ENCODE data around the gene LAMTOR5.
"Not testable (repeated sequence)": the region's sequence is repeated elsewhere in the genome, so short reads cannot be mapped to it uniquely, and the experiment has no call there.

Gene LAMTOR5

DNA sequence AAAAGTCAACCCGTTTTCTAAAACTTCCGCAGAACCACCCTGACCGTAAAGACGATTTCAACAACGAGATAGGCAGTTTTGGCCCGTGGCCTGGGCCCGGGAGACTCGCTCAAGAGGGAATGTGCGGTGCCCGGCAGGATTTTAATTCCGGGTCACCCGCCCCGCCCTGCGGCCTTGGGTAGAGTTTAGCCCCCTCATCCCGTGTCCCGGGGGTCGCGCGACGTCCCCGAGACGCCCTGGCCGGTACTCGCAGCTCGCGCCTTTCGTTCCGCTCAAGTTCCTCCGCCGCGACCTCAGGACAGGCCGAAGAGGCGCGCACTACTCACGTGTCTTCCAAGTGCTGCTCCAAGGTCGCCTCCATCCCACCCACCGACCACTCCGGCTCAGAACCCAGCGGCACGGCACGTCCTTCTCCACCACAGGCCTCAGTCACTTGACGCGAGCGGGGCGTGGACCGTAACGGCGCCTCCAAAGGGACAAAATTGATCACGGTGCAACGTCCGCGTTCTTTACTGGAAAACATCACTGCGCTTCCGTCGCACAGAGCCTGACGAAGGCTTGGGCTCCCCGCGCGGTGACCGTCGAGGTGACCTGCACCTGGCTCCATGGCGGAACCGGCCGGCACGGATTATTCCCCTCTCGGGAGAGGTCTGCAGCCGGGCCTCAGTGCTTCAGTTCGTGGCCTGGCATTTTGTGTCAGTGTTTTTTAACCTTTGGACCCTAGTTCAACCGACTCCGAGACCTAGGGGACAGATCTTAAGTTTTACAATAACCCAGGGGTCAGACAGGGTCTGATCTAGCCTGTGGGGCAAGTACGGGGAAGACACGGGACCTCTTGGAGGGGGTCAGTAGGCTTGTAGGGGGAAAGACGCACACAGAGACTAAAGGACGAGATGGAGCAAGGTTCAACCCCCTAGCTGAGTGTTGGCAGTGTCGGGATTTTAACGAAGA, at the start of gene LAMTOR5:
TSS of gene LAMTOR5 (minus strand) at position 435 of the 951 bp plus-strand sequence. CDS start at position 361, 74 bp downstream.
- DNase-seq: peak; percentile 80

DNA sequence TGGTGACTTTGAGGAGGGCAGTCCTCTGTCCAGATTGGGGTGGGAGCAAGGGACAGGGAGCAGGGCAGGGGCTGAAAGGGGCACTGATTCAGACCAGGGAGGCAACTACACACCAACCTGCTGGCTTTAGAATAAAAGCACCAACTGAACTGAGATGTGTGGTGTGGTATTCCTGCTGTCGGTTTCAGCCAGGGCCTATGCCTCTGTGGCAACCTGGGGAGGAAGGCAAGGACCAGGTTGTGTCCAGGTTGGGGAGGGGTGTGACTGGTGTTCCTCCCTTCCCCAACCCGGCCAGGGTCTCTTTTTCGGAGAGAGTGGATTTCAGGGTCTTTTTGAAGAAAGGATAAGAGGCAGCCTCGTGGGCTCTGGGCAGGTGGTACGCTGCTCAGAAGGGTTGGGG, 49.7 kb upstream of the LAMTOR5 start:
- DNase-seq: no peak

DNA sequence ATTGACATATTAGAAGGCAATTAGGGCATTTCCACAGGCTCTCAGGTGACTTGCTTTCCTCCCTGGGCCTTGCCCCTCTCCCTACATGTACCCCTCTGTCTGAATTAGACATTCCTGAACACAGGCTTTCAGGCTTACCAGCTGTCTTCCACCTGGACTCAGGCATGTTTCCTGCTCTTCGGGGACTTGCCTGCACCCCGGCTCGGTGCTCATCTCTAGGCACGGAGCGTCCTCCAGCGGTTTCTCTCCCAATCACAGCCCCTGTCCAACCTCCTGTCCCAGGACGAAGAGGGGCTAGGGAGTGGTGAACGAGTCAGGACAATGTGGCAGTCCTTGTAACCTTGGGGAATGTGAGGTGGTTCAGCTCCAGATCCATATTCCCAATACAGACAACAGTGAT, 47.7 kb upstream of the LAMTOR5 start:
- no peak for DNase-seq

DNA sequence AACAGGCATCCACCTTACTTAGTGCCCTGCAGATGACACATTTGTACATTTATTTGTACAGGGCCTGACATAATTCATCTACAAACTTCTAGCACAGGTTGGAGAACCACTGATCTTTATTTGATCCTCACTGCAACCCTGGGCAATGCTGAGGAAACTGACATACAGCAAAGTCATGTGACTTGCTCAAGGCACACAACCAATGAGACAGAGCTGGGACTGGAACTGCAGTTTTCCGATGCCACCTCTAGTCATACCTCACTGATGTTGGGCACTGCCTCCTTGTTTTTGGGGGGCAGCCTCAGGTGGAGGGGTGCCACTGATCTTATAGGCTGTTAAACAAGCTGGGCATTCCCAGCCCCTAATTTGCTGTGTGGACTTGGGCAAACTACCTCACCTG, 46.8 kb upstream of the LAMTOR5 start:
- DNase-seq: no peak

DNA sequence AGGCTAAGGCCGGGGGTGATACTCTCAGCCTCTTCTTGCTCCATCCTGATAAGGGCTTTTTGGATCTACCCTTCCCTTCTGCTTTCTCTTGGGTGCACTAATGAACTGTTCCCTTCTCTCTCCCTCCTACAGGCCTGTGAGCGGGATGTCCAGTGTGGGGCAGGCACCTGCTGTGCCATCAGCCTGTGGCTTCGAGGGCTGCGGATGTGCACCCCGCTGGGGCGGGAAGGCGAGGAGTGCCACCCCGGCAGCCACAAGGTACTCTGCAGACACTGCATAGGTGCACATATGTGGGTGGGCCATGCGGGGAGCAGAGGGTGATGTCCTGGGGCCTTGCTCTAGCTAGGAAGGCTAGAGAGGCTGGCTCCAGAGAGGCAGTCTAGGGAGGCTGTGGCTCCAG, 46.3 kb upstream of the LAMTOR5 start:
- DNase-seq: no peak

DNA sequence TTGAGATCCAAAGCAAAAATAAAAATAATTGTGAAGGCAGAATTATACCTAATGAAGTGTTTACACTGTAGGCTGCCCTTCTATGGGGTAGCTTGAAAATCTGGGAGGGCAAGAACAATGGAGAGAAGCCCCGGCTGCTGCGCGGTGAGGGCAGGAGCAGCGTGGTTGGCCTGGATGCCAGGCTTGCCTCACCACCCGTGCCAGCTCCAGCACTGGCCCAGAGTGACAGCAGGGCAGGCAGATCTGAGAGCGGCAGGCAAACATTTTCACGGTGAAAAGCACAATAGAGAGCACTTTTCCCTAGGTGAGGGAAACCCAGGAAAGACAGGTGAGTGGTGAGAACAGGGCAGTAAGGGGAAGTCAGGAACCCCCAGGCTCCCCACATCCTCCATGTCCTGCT, 44.8 kb upstream of the LAMTOR5 start:
- no peak for DNase-seq

DNA sequence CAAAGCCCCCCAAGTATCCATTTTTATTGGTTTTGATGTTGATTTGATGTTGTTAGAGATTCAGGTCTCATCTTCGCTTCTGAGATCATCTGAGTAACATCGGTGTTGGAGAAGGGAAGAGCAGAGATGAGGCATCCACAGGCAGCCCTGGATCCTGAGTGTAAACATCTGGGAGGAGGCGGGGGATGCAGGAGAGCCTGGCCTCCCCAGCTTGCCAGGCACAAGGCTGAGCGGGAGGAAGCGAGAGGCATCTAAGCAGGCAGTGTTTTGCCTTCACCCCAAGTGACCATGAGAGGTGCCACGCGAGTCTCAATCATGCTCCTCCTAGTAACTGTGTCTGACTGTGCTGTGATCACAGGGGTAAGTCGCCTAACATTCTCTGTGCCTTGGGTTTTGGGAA, 43.4 kb upstream of the LAMTOR5 start, which contains the start of gene PROK1:
TSS of gene PROK1 (plus strand) at position 221 of the 400 bp plus-strand sequence. CDS start at position 289, 68 bp downstream.
- DNase-seq: no peak

DNA sequence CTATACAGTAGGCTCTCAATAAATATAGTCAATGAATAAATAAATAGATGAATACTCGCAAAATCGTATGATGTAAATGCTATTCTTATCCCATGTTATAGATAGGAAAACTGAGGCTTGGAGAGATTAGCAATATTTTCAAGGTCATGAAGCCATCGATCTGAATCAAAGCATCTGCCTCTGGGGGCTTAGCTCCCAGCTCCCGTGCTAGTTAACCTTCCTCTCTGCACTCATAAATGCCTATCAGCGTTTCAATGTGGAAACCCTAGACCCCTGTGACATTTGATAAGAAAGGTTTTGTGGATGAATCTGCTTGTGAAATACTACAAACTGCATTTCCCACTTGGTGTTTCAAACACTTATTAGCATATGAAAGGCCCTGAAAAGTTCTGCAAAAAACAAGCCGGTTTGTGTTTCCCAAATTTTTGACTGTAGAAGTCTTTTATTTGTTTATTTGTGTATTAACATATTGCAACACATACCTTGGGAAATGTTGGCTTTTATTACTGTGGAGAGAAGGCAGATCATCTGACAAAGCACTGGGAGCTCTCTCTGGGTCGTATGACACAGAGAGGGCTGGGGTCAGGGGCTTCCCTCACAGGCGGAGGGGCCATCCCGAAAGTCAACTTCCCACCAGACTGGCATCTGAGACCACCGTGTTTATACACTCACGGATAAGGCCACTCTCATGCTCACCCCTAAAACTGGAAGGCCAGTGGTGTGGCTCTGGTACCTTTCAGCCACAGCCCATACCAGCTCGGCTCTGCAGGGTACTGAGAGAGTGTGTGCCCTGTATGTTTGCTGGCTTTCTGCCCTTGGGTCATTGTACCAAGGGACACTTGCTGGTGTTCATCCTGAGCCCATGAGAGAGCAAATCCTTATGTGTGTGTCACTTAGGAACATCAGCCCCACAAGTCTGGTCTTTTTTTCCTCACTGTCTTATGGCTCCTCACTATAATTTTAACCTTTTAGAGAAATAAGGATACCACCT, 42.5 kb upstream of the LAMTOR5 start:
- DNase-seq: no peak

DNA sequence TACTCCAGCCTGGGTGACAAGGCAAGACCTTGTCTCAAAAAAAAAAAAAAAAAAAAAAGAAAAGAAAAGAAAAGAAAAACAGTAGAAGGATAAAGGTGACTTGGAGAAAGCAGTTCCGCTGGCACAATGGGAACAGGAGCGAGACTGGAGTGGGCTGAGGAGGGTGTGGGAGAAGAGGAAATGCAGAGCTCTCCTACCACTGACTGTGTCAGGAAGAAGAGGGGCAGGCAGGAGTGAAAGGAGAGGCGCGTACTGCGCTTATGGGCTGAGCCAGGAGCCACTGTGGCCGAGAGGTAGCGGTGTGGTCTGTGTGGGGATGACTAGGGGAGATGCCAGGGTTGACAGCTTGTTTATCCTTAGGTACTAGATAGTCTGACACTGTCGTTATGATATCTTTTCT, 37.1 kb upstream of the LAMTOR5 start:
- no peak for DNase-seq

DNA sequence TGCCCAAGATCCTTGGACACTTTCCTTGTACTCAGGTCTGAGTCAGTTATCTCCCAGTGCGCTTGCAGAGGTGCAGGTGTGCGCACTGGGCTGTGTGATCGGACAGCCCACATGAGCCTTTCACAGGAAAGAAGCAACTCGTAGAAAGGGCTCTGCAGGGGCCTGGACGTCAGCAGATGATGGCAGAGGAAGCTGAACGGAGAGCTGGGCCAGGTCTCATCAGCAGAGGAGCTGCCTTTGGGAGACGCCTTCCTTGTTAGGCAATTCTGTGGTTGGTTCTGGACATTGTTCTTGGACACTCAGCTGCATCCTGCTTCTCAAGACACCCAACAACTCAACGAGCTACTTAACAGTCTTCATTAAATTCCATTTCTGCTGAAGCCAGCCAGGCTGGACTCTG, 36.0 kb upstream of the LAMTOR5 start:
- no peak for DNase-seq

DNA sequence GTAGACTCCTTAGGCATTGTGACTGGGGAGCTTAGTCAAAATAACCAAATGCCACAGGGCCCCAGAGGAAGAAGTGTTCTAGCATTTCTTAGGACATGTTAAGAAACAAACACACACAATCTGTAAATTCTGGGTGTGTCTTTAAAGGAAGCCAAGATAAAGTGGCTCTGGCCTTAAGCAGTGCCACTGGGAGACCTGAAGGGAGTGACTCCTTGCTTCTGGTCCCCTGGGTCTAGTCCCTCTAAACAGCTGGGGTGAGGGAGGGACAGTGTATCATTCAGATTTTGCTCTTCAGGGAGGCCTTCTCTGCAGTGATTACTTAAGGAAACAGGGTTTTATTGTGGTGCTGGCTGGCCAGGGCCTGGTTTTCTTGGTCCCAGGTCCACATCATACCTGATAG, 34.4 kb upstream of the LAMTOR5 start:
- no peak for DNase-seq

DNA sequence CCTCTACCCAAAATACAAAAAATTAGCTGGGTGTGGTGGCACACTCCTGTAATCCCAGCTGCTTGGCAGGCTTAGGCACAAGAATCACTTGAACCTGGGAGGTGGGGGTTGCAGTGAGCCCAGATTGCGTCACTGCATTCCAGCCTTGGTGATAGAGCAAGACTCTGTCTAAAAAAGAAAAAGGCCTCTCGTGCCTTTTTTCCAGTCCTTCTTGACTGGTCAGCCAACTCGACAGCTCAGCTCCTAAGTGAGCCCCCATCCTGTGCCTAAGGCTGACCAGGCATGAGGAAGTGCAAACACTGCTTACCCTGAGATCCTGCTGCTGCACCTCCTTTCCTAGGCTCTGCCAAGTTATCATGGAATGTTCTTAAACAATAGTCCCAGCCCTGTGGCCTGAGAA, 33.4 kb upstream of the LAMTOR5 start:
- peak; percentile 79 for DNase-seq

DNA sequence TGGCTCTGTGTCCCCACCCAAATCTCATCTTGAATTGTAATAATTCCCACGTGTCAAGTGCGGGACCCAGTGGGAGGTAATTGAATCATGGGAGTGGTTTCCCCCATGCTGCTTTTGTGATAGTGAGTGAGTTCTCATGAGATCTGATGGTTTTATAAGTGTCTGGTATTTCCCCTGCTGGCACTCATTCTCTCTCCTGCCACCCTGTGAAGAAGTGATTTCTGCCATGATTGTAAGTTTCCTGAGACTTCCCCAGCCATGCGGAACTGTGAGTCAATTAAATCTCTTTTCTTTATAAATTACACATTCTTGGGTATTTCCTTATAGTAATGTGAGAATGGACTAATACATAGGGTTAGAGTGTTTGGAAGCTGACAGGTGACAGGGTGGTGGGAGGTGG, 32.4 kb upstream of the LAMTOR5 start:
- DNase-seq: not testable (repeated sequence)

DNA sequence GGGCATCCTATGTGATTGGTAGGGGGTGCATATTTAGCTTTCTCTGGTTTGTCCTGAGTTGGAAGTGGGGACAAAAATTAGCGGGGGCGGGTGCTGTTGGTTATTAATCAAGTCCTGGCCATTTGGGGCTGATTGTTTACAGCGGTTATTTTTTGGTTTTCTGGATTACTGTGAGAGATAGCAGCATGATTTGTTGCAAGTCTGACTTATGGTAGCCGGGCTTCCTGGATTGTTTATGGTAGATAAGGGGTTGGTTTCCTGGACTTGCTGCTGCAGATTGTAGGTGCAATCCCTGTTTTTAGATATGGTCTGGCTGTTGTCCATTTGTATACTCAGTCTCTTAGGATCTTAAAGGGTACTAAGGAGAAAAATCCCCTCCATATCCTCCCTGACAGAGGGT, 31.4 kb upstream of the LAMTOR5 start:
- peak; percentile 59 for DNase-seq

DNA sequence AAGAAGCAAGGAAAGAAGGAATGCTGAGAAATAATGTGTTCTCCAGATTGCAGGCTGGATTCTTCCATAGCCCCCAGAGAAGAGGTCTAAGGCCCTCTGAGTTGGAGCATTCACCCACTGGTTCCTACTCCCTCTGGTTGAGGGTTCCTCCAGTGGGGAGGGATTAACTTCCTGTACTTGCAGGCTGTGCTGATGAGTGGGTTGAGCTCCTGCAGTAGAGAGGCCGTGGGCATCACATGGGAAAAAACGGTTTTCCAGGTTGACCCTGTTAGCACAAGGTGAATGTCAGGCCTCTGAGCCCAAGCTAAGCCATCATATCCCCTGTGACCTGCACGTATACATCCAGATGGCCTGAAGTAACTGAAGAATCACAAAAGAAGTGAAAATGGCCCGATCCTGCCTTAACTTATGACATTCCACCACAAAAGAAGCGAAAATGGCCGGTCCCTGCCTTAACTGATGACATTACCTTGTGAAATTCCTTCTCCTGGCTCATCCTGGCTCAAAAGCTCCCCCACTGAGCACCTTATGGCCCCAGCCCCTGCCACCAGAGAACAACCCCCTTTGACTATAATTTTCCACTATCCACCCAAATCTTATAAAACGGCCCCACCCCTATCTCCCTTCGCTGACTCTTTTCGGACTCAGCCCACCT, 30.3 kb upstream of the LAMTOR5 start:
- not testable (repeated sequence) for DNase-seq

DNA sequence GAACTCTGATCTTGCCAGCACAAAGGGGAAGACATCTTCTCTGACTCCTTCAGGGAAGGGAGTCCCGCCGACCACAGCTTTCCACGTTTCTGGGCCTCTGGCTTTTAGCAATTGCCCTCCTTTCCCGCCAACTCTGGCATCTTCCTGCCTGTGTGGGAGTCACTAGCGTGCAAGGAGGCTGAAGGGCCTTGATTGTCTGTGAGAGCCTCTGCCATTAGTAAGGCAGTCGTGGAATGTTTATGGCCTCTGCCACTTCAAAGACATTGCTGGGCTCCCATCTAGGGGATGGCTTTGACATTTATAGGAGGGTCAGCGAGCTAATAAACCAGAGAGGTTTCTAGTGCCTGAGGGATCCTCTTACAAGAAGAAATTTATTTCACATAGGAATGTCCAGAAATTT, 29.1 kb upstream of the LAMTOR5 start:
- peak; percentile 40 for DNase-seq

DNA sequence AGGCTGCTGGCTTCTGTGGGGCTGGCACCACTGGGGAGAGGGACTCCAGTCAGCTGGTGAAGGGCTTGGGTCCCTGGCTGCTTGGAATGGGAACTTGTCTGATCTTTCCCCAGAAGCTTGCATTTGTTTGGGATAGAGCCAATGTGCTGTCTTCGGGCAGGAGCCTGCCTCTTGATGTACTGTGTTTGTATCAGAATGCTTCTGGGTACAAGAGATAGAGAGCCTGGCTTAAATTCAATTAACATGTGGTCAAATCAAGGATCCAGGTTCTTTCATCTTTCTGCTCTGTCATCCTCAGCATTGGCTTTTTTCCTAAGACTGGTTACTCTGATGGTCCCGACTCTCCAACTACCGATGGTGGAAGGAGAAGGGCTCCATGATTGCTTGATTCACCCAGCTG, 27.5 kb upstream of the LAMTOR5 start:
- DNase-seq: no peak

DNA sequence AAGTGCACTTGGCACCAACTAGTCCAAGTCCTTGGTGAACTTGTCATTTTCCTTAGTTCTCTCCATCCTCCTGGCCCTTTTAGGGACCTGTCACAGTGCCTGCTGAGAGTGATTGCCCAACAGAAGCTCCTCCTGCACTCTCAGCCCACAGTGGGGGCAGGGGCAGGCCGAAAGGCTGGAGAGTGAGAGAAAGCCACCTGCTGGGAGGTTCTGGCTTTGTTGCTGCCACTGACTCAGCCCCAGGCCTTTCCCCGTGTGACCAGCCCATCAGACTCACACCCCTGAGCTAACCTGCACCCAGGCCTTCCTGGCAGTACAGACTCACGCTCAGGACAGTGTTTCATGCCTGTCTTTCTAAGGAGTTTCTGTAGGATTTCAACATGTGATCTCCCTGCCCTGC, 26.3 kb upstream of the LAMTOR5 start:
- DNase-seq: peak; percentile 63

DNA sequence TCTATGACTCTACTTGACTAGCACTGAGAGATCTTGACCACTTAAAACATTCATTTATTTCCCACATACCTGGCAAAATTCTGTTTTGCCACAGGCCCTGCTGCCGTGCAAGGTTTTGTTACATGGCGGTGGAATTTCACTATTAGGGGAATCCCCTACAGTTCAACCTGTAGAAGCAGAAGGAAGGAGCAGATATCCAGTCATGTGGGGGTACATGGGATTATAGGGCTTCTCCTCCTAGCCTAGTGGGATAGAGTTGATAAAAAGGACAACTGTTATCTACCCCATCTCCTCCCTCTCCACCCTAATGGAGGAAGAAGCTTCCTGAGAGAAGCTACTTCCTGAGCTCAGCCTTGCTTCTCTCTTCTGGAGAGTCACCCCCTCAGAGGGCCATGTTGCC, 25.7 kb upstream of the LAMTOR5 start:
- DNase-seq: no peak

DNA sequence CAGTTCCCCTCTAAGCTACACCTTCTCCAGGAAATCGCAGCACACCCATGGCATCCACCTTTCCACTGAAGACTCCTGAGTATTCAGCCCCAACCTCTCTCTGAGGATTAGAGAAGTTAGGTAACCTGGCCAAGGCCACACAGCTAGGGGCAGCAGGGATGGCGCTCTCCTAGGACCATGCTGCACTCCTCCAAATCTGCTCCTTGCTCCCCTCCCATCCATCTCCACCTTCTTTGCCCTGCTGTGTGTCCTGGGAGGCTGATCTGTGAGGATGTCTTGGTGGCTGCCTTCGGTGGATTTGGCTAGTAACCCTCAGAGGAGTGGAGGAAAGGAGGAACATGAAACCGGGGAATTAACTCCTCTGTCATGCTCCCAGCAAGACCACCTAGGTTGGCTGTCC, 23.4 kb upstream of the LAMTOR5 start:
- DNase-seq: no peak

DNA sequence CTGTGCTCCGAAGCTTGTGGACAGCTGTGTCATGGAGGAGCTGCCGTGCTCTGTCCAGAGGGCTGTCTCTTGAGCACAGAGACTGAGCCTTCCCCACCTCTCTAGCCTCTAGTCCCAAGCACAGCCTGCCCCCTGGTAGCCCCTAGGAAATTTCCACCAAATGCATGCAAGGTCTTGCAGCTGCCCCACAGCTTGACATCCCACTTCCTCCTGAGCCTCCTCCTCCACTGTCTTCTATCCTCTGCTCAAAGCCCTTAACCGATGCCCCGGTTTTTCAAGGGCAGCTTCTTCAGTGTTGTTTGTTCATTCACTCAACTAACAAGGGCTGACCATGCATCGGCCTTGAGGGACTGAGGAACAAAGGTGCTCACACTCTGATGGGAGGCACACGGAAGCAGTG, 22.9 kb upstream of the LAMTOR5 start:
- no peak for DNase-seq

DNA sequence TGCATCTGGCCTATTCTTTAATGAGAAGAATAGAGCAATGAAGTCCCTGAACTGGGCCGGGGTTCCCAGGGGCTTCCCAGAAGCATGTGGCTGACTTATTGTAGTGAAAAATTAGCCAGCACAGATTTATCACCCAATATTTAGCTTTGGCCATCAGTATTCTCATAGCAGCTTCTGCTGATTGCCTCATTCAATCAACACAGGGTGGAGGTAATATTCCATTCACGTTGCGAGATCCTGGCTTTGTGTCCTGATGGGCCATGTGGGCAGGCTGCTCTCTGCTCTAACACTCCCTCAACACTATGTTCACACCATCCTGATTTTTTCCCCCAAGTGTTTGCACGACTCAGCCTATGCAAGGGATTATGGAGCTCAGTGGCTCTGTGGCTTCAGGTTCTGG, 21.5 kb upstream of the LAMTOR5 start:
- DNase-seq: no peak

DNA sequence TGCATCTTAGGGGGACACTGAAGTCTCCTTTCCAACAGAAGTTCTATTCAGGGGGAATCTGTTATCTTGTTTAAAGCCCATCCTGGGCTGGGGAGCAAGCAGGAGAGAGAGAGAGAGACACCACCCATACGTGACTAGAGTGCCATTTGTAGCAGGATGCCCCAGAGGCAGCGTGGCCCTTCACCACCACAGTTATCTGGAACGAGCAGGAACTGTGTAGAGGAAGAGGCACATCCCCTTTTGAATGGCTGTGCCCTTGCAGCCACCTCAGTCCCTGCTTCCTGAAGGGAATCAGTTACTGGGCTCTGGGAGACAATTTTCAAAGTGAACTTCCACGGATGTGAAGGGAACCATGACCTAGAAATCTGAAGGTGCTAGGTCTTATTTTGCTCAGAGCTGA, 19.4 kb upstream of the LAMTOR5 start:
- DNase-seq: no peak

All from NCI-H226 (cell line).